ENCODE results near the gene BIRC5.

The BIRC5 gene

GRCh38 chr17:78235885-78236284, 21.8 kb downstream of the BIRC5 start:
- no peak for TF ChIP-seq CTCF (IDR thresholded peaks at IDR 0.05; ENCODE audit: low read depth, low read length)
- no peak for DNase-seq (ENCODE audit: low read depth in 2 of 2)
- H3K4me3 ChIP-seq (replicated peaks in 1 of 2; ENCODE audit: low read depth in 2 of 2, low read length in 2 of 2) = no peak overlapping the region

GRCh38 chr17:78236362-78237127, 22.5 kb downstream of the BIRC5 start:
- no peak for TF ChIP-seq CTCF (IDR thresholded peaks at IDR 0.05; ENCODE audit: low read depth, low read length)
- DNase-seq (ENCODE audit: low read depth in 2 of 2) = no peak
- no peak overlapping the region for H3K4me3 ChIP-seq (replicated peaks in 1 of 2; ENCODE audit: low read depth in 2 of 2, low read length in 2 of 2)

- DNase-seq (ENCODE audit: low read depth in 2 of 2) = no peak
- no peak overlapping the region for H3K4me3 ChIP-seq (replicated peaks in 1 of 2; ENCODE audit: low read depth in 2 of 2, low read length in 2 of 2)
- TF ChIP-seq CTCF (IDR thresholded peaks at IDR 0.05; ENCODE audit: low read depth, low read length) = no peak
These were observed 23.5 kb downstream of the BIRC5 start for GRCh38 chr17:78237401-78238012.

GRCh38 chr17:78238823-78239488, 24.9 kb downstream of the BIRC5 start:
- DNase-seq (ENCODE audit: low read depth in 2 of 2) = no peak
- TF ChIP-seq CTCF (IDR thresholded peaks at IDR 0.05; ENCODE audit: low read depth, low read length) = no peak
- H3K4me3 ChIP-seq (replicated peaks in 1 of 2; ENCODE audit: low read depth in 2 of 2, low read length in 2 of 2) = no peak overlapping the region

GRCh38 chr17:78239489-78239931, 25.5 kb downstream of the BIRC5 start:
- no peak for DNase-seq (ENCODE audit: low read depth in 2 of 2)
- no peak for TF ChIP-seq CTCF (IDR thresholded peaks at IDR 0.05; ENCODE audit: low read depth, low read length)
- no peak overlapping the region for H3K4me3 ChIP-seq (replicated peaks in 1 of 2; ENCODE audit: low read depth in 2 of 2, low read length in 2 of 2)

- DNase-seq (ENCODE audit: low read depth in 2 of 2) = no peak
- TF ChIP-seq CTCF (IDR thresholded peaks at IDR 0.05; ENCODE audit: low read depth, low read length) = no peak
- no peak overlapping the region for H3K4me3 ChIP-seq (replicated peaks in 1 of 2; ENCODE audit: low read depth in 2 of 2, low read length in 2 of 2)
These were observed 26.1 kb downstream of the BIRC5 start for GRCh38 chr17:78240012-78240655.
